Measurements from ENCODE around the gene VIL1. TPM values are rescaled to one million over a fixed set of nuclear protein-coding genes. Genes with fewer than 3 reads are reported as not detected.

The VIL1 gene
- total RNA-seq, 1 experiment from 2014 or later, result 0.49 TPM

DNA sequence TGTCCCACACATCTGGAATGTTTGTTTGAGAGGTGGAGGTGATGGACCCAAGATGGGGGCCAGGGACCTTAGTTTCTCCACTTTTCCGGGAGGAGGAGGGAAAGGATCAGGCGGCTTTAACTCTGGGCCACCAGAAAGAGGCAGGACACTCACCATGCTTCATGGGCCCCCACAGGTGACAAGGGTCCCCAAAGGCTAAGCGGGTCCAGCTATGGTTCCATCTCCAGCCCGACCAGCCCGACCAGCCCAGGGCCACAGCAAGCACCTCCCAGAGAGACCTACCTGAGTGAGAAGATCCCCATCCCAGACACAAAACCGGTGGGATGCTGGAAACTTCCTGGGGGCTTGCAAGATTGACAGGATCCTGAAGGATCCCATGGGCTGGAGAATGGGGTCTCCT is 36.1 kb upstream of the VIL1 start (continued):
- TF ChIP-seq, protein P1, sequence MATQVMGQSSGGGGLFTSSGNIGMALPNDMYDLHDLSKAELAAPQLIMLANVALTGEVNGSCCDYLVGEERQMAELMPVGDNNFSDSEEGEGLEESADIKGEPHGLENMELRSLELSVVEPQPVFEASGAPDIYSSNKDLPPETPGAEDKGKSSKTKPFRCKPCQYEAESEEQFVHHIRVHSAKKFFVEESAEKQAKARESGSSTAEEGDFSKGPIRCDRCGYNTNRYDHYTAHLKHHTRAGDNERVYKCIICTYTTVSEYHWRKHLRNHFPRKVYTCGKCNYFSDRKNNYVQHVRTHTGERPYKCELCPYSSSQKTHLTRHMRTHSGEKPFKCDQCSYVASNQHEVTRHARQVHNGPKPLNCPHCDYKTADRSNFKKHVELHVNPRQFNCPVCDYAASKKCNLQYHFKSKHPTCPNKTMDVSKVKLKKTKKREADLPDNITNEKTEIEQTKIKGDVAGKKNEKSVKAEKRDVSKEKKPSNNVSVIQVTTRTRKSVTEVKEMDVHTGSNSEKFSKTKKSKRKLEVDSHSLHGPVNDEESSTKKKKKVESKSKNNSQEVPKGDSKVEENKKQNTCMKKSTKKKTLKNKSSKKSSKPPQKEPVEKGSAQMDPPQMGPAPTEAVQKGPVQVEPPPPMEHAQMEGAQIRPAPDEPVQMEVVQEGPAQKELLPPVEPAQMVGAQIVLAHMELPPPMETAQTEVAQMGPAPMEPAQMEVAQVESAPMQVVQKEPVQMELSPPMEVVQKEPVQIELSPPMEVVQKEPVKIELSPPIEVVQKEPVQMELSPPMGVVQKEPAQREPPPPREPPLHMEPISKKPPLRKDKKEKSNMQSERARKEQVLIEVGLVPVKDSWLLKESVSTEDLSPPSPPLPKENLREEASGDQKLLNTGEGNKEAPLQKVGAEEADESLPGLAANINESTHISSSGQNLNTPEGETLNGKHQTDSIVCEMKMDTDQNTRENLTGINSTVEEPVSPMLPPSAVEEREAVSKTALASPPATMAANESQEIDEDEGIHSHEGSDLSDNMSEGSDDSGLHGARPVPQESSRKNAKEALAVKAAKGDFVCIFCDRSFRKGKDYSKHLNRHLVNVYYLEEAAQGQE (IDR thresholded peaks at IDR 0.05; ENCODE audit: low read depth), result no peak
- no peak for TF ChIP-seq CBX3 (IDR thresholded peaks at IDR 0.05; ENCODE audit: low read depth)

- intact Hi-C loops (cut with micrococcal nuclease), result no loop called here
- DNase-seq (ENCODE audit: low read depth, low spot score), result no peak
- H3K79me2 ChIP-seq (ENCODE audit: insufficient read depth, low read length), result no peaks in the 10 kb centered on the region
- ChIA-PET POLR2A (no interaction called here), CTCF (interaction anchor here (0.8 to 0.9 kb wide), 2 partner anchors 12 to 28 kb away, joined by 3 to 5 read pairs; partner anchors contain the start of gene CATIP), RAD21 (ENCODE audit: low non-redundant PET in 1 of 2, low total read pairs in 2 of 2, uncharacterized antibody in 2 of 2, unreplicated experiment in 2 of 2) (no interaction called here)
- H3K4me2 ChIP-seq (ENCODE audit: low read length), result peak overlapping the region; percentile 45
- H2AFZ ChIP-seq (ENCODE audit: low read depth, low read length, poor library complexity, severe bottlenecking), result no peak overlapping the region
- H3K9ac ChIP-seq (ENCODE audit: low read length), result no peak overlapping the region
- no peaks in the 10 kb centered on the region for H3K36me3 ChIP-seq (ENCODE audit: control insufficient read depth in 1 of 2, insufficient read depth in 2 of 2, low read length in 2 of 2)
- ATAC-seq, result peak; percentile 67
- no TSS peak for BruUV-seq (replicated peaks)
- no peaks in the 10 kb centered on the region for H3K9me2 ChIP-seq (ENCODE audit: insufficient read depth)
- TF ChIP-seq CEBPB (IDR thresholded peaks at IDR 0.05; ENCODE audit: low read depth) (no peak), SRF (IDR thresholded peaks at IDR 0.05; ENCODE audit: low read depth) (no peak), FOSL1 (IDR thresholded peaks at IDR 0.05; ENCODE audit: low read depth) (peak; percentile 32; the same call in 1 of the 2 replicates)
- TF ChIP-seq, protein P2, sequence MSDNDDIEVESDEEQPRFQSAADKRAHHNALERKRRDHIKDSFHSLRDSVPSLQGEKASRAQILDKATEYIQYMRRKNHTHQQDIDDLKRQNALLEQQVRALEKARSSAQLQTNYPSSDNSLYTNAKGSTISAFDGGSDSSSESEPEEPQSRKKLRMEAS (IDR thresholded peaks at IDR 0.05), result no peak; the same call in 1 of the 2 replicates
- no peaks in the 10 kb centered on the region for H3K27me3 ChIP-seq (ENCODE audit: insufficient read depth, low read length)
- no peaks in the 10 kb centered on the region for H4K20me1 ChIP-seq (ENCODE audit: insufficient read depth)
- peaks cover 0 to 8% of the 10 kb centered on the region in 2 experiments; a peak in 2 of 4 replicates for H3K4me1 ChIP-seq (ENCODE audit: control insufficient read depth in 1 of 2, insufficient read depth in 2 of 2, low read length in 2 of 2)
- H3K4me3 ChIP-seq (replicated peaks in 1 of 2; ENCODE audit: low read depth in 1 of 2, low read length in 2 of 2), result no peak overlapping the region
- no peak overlapping the region for H3K27ac ChIP-seq (ENCODE audit: low read depth, low read length)
- H3K9me3 ChIP-seq (ENCODE audit: control insufficient read depth in 1 of 2, insufficient read depth in 1 of 2, low read depth in 1 of 2, low read length in 2 of 2), result no peaks in the 10 kb centered on the region
Observed at GRCh38 chr2:218383892-218384519, 34.9 kb upstream of the VIL1 start.
